Measurements from ENCODE around the gene PPP1R10.

DNA sequence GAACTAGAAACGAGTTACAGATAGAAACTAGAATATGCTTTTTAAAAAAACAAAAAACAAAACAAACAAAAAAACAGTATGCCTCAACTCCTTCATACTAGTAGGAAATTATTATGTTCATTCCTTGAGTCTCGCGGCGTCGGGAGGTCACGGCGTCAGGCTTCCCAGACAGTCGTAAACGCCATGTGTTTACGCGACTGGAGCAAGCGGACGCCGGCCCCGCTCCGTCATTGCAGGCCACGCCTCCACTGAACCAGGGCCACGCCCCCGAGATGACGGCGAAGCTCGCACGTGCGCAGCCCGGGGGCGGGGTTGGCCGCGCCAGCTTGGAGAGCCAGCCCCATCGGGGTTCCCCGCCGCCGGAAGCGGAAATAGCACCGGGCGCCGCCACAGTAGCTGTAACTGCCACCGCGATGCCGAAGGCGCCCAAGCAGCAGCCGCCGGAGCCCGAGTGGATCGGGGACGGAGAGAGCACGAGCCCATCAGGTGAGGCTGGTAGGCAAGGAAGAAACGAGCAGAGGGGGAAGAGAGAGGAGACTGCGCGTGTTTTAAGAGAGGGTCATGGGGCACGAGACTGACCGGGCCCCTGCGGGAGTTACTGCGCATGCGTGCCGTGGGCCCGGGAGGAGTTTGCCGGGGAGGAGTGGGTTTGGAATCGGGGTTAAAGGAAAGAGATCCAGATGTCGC is 45.8 kb downstream of the PPP1R10 start, which contains the start of gene ABCF1:
- TF ChIP-seq, protein P1, sequence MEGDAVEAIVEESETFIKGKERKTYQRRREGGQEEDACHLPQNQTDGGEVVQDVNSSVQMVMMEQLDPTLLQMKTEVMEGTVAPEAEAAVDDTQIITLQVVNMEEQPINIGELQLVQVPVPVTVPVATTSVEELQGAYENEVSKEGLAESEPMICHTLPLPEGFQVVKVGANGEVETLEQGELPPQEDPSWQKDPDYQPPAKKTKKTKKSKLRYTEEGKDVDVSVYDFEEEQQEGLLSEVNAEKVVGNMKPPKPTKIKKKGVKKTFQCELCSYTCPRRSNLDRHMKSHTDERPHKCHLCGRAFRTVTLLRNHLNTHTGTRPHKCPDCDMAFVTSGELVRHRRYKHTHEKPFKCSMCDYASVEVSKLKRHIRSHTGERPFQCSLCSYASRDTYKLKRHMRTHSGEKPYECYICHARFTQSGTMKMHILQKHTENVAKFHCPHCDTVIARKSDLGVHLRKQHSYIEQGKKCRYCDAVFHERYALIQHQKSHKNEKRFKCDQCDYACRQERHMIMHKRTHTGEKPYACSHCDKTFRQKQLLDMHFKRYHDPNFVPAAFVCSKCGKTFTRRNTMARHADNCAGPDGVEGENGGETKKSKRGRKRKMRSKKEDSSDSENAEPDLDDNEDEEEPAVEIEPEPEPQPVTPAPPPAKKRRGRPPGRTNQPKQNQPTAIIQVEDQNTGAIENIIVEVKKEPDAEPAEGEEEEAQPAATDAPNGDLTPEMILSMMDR (IDR thresholded peaks at IDR 0.05) = no peak
- TF ChIP-seq POLR2A (IDR thresholded peaks at IDR 0.05) = peak; percentile 90
